RKO (cell line): ENCODE results near the gene DOK4.

ENCODE experiments used
- DNase-seq: peaks from one replicate; pipeline ENCODE4 v3.0.0-alpha.2; 2016; ENCODE audit warnings: low spot score

DOK4 gene

GRCh38 chr16:57485916-57486857, at the start of gene DOK4:
TSS of gene DOK4 (minus strand) at chr16:57486493. CDS start at chr16:57479507, 6,986 bp downstream.
- peak; percentile 83 for DNase-seq

- DNase-seq = peak; percentile 90
These were observed 49.5 kb upstream of the DOK4 start for GRCh38 chr16:57535680-57536305.

GRCh38 chr16:57534881-57535658, 48.8 kb upstream of the DOK4 start:
- no peak for DNase-seq

- no peak for DNase-seq
These were observed 48.1 kb upstream of the DOK4 start for GRCh38 chr16:57534337-57534880.

- DNase-seq = no peak
These were observed 47.4 kb upstream of the DOK4 start for GRCh38 chr16:57533431-57534336.

GRCh38 chr16:57532266-57532625, 46.0 kb upstream of the DOK4 start:
- DNase-seq = no peak

GRCh38 chr16:57531635-57532265, 45.5 kb upstream of the DOK4 start:
- DNase-seq = no peak

- DNase-seq = no peak
These were observed 44.9 kb upstream of the DOK4 start for GRCh38 chr16:57531253-57531575.

- no peak for DNase-seq
These were observed 44.4 kb upstream of the DOK4 start for GRCh38 chr16:57530522-57531252.

GRCh38 chr16:57530104-57530521, 43.8 kb upstream of the DOK4 start:
- peak; percentile 85 for DNase-seq

- peak; percentile 37 for DNase-seq
These were observed 43.3 kb upstream of the DOK4 start for GRCh38 chr16:57529391-57530103.

GRCh38 chr16:57528499-57529390, 42.5 kb upstream of the DOK4 start:
- peak; percentile 35 for DNase-seq

GRCh38 chr16:57527610-57528360, 41.5 kb upstream of the DOK4 start:
- DNase-seq = no peak

- no peak for DNase-seq
These were observed 40.7 kb upstream of the DOK4 start for GRCh38 chr16:57527027-57527426.

- DNase-seq = no peak
These were observed 40.2 kb upstream of the DOK4 start for GRCh38 chr16:57526498-57526897.

GRCh38 chr16:57525761-57526160, 39.5 kb upstream of the DOK4 start:
- no peak for DNase-seq

- no peak for DNase-seq
These were observed 36.7 kb upstream of the DOK4 start for GRCh38 chr16:57522960-57523359.
